IPS-20b (cell line): ENCODE data around the gene PARD3B.

Experiments used
- H3K27ac ChIP-seq: one replicate; pipeline ENCODE4 v1.5.1; 2013; ENCODE audit warnings: low read length
- H3K27me3 ChIP-seq: 2 replicates; pipeline ENCODE4 v1.6.1; 2013; ENCODE audit warnings: mild to moderate bottlenecking, low read length, inconsistent platforms; ENCODE audit not compliant: insufficient read depth
- H3K36me3 ChIP-seq: 2 replicates; pipeline ENCODE4 v1.6.1; 2013; ENCODE audit warnings: low read depth, mild to moderate bottlenecking, inconsistent platforms, low read length, moderate library complexity; ENCODE audit not compliant: insufficient read depth
- H3K4me1 ChIP-seq: 2 replicates; pipeline ENCODE4 v1.6.1; 2013; ENCODE audit warnings: mild to moderate bottlenecking, control low read depth, inconsistent platforms, low read length, moderate library complexity; ENCODE audit not compliant: insufficient read depth
- H3K4me3 ChIP-seq: 2 replicates; pipeline ENCODE4 v1.5.1; 2013; ENCODE audit warnings: mild to moderate bottlenecking, low read length, inconsistent platforms
- H3K9ac ChIP-seq: 2 replicates; pipeline ENCODE4 v1.6.1; 2013; ENCODE audit warnings: low read depth, mild to moderate bottlenecking, inconsistent platforms, low read length, moderate library complexity
- H3K9me3 ChIP-seq: 2 replicates; pipeline ENCODE4 v1.6.1; 2013; ENCODE audit warnings: mild to moderate bottlenecking, low read depth, low read length, inconsistent platforms; ENCODE audit not compliant: insufficient read depth

PARD3B gene

DNA sequence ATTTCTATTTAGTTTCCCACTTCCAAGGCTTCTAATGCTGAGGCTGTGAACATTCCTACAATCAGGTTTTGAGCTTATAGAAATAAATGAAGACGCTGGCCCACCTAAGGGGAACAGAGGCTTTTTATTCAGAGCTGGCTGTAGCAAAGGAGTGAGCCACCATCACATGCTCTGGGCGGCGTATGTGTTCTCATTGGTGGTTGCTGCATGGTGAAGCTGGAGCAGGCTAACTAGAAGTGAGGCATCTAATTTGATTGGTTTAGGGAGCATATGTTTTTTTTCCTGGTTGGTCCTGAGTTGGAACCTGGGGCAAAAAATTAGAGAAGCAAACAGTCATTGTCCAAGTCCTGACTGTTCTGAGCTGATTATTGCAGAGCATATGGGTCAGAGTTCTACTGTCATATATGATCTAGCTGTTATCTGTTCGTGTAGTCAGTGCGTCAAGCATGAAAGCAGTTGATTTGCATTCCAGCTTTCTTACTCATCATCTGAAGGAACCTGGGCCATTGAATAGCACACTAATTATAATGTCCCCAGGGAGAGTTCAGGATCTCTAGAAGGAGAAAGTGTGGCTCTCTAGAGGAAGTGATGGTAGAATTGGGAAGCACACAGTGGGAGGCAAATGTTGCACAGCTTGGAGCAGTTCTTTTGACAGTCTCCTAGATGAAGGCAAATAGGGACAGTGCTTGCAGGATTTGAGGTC is 279.6 kb downstream of the PARD3B start:
- Histone ChIP-seq H3K36me3 (no peaks in the 10 kb centered on the region), H3K9ac (no peak overlapping the region), H3K4me3 (no peak overlapping the region), H3K4me1 (peaks cover 9% of the 10 kb centered on the region), H3K27me3 (no peaks in the 10 kb centered on the region), H3K9me3 (peaks cover 5% of the 10 kb centered on the region; the same call in 1 of the 2 replicates), H3K27ac (no peak overlapping the region)

GRCh38 chr2:204825681-204826080 is 280.4 kb downstream of the PARD3B start:
- Histone ChIP-seq H3K4me1 (peaks cover 9% of the 10 kb centered on the region), H3K36me3 (no peaks in the 10 kb centered on the region), H3K9me3 (peaks cover 5% of the 10 kb centered on the region; the same call in 1 of the 2 replicates), H3K27ac (no peak overlapping the region), H3K27me3 (no peaks in the 10 kb centered on the region), H3K4me3 (no peak overlapping the region), H3K9ac (no peak overlapping the region)

GRCh38 chr2:204827701-204828590 is 282.7 kb downstream of the PARD3B start:
- no peaks in the 10 kb centered on the region for H3K36me3 ChIP-seq
- H3K27ac ChIP-seq = no peak overlapping the region
- no peaks in the 10 kb centered on the region for H3K9me3 ChIP-seq
- H3K4me1 ChIP-seq = peaks cover 9% of the 10 kb centered on the region
- no peaks in the 10 kb centered on the region for H3K27me3 ChIP-seq
- no peak overlapping the region for H3K4me3 ChIP-seq
- H3K9ac ChIP-seq = no peak overlapping the region

DNA sequence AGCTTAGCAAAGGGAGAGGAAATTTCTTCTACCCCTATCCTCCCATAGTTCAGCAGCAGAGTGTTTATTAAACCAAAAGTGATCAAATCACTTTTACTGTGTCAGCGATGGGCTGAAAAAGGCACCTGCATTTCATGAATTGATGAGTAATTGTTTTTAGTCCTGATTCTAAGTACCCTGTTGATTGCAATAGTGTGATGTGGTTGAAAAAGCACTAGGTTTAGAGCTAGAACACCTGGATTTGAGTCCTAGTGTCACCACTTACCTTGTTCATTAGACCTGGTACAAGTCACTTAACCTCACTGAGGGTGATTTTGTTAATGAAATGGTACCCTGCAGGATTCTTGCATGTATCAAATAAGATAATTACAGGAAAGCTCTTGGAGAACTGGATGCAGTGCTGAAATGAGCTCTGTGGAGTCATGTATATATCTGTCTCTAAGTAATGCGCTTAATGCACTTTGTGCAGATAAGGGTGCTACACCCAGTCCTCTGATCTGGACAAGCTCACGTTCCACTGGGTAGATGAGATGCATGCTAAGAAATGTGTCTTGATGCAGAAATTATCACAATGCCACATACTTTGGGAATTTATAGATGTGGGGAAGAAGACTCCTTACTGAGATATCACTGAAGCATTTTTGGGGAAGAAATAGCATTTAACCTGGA is 289.6 kb downstream of the PARD3B start:
- Histone ChIP-seq H3K4me1 (no peaks in the 10 kb centered on the region), H3K36me3 (no peaks in the 10 kb centered on the region), H3K4me3 (no peak overlapping the region), H3K27ac (no peak overlapping the region), H3K9me3 (no peaks in the 10 kb centered on the region), H3K9ac (no peak overlapping the region), H3K27me3 (no peaks in the 10 kb centered on the region)

- no peaks in the 10 kb centered on the region for H3K27me3 ChIP-seq
- no peaks in the 10 kb centered on the region for H3K9me3 ChIP-seq
- H3K4me1 ChIP-seq = no peaks in the 10 kb centered on the region
- no peak overlapping the region for H3K4me3 ChIP-seq
- H3K36me3 ChIP-seq = no peaks in the 10 kb centered on the region
- no peak overlapping the region for H3K27ac ChIP-seq
- no peak overlapping the region for H3K9ac ChIP-seq
These were observed 290.5 kb downstream of the PARD3B start for GRCh38 chr2:204835786-204836185.

DNA sequence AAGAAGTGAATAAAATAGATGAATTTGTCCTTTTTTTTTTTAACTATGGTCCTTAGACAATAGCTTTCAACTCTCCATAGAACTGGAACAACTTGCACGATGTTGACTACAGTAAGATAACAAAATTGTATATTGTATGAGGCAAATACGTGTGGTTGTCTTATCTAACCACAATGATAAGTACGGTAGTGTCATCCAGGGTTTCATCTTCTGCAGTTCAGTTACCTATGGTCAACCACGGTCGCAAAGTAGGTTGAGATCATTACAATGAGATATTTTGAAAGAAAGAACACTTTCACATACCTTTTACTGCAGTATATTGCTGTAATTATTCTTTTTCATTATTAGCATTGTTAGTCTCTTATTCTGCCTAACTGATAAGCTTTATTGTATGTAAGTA is 295.2 kb downstream of the PARD3B start:
- no peak overlapping the region for H3K9ac ChIP-seq
- peaks cover 6% of the 10 kb centered on the region; the same call in 1 of the 2 replicates for H3K4me1 ChIP-seq
- H3K27ac ChIP-seq = no peak overlapping the region
- H3K36me3 ChIP-seq = no peaks in the 10 kb centered on the region
- H3K27me3 ChIP-seq = no peaks in the 10 kb centered on the region
- no peaks in the 10 kb centered on the region for H3K9me3 ChIP-seq
- H3K4me3 ChIP-seq = no peak overlapping the region

DNA sequence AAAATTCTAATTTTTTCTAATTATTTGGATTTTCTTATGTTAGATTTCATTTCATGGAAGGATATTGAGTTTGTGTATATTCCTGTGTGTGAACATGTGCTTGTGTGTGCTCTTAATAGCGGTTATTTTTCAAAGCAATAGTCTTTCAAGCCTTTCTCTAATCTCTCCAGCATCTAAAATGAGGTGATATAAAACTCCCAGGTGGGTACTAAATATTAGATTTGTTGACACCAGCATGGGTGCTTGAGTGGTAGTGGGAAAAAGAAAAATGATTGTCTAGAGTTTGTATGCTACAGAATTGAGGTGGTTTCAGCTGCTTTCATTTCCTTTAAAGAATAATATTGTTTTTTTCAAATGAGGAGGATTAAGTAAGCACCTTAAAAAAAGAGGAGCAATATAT is 296.8 kb downstream of the PARD3B start:
- H3K9ac ChIP-seq = no peak overlapping the region
- no peak overlapping the region for H3K4me3 ChIP-seq
- no peaks in the 10 kb centered on the region for H3K9me3 ChIP-seq
- H3K36me3 ChIP-seq = no peaks in the 10 kb centered on the region
- H3K4me1 ChIP-seq = peaks cover 6% of the 10 kb centered on the region; the same call in 1 of the 2 replicates
- no peak overlapping the region for H3K27ac ChIP-seq
- H3K27me3 ChIP-seq = no peaks in the 10 kb centered on the region

GRCh38 chr2:204842661-204843485 is 297.6 kb downstream of the PARD3B start:
- Histone ChIP-seq H3K27me3 (no peaks in the 10 kb centered on the region), H3K9me3 (no peaks in the 10 kb centered on the region), H3K27ac (no peak overlapping the region), H3K4me1 (peaks cover 6% of the 10 kb centered on the region; the same call in 1 of the 2 replicates), H3K9ac (no peak overlapping the region), H3K36me3 (no peaks in the 10 kb centered on the region), H3K4me3 (no peak overlapping the region)

- Histone ChIP-seq H3K4me1 (peaks cover 6% of the 10 kb centered on the region; the same call in 1 of the 2 replicates), H3K36me3 (no peaks in the 10 kb centered on the region), H3K9ac (no peak overlapping the region), H3K27me3 (no peaks in the 10 kb centered on the region), H3K9me3 (no peaks in the 10 kb centered on the region), H3K4me3 (no peak overlapping the region), H3K27ac (no peak overlapping the region)
These were observed 301.2 kb downstream of the PARD3B start for GRCh38 chr2:204846471-204846870.

GRCh38 chr2:204849892-204850291 is 304.6 kb downstream of the PARD3B start:
- H3K4me1 ChIP-seq = peaks cover under 1% of the 10 kb centered on the region; the same call in 1 of the 2 replicates
- H3K9me3 ChIP-seq = no peaks in the 10 kb centered on the region
- no peak overlapping the region for H3K9ac ChIP-seq
- no peaks in the 10 kb centered on the region for H3K27me3 ChIP-seq
- no peak overlapping the region for H3K4me3 ChIP-seq
- H3K27ac ChIP-seq = no peak overlapping the region
- H3K36me3 ChIP-seq = no peaks in the 10 kb centered on the region

GRCh38 chr2:204850581-204850980 is 305.3 kb downstream of the PARD3B start:
- Histone ChIP-seq H3K9ac (no peak overlapping the region), H3K36me3 (no peaks in the 10 kb centered on the region), H3K4me3 (no peak overlapping the region), H3K9me3 (no peaks in the 10 kb centered on the region), H3K27me3 (no peaks in the 10 kb centered on the region), H3K27ac (no peak overlapping the region), H3K4me1 (no peaks in the 10 kb centered on the region)
